GM12878 (cell line): ENCODE data around the gene TMEM38A. TPM values are rescaled to one million over a fixed set of nuclear protein-coding genes. Genes with fewer than 3 reads are reported as not detected.

Source experiments
- ATAC-seq: fragments of 200-7000 bp; cut with Tn5 transposase; 3 replicates; pipeline ENCODE4 v1.9.1; 2020; ENCODE audit warnings: mild to moderate bottlenecking, moderate library complexity
- BruUV-seq: library from RNA; stranded (reverse); fragments of 400-500 nt; replicated peaks from 2 replicates; lab custom pipeline; 2021; lab: Mats Ljungman, UMichigan
- CTCF ChIA-PET: fragments of 300-600 bp; sonication (Branson Sonifier 250); formaldehyde crosslinking; extraction: SDS; loops from one replicate; lab custom pipeline; 2021; ENCODE audit warnings: inconsistent platforms; lab: Yijun Ruan, JAX
- POLR2A ChIA-PET: fragments of 350-600 bp; formaldehyde crosslinking; extraction: SDS; loops from one replicate; lab custom pipeline; 2021; ENCODE audit warnings: inconsistent platforms; lab: Charles Lee
- RAD21 ChIA-PET: fragments of 300-600 bp; sonication (Branson Sonifier 250); formaldehyde crosslinking; loops from one replicate; lab custom pipeline; 2023; ENCODE audit warnings: antibody characterized with exemption; ENCODE audit not compliant: unreplicated experiment; lab: Charles Lee
- SMC1A ChIA-PET: fragments of 300-600 bp; sonication (Branson Sonifier 250); formaldehyde crosslinking; loops from one replicate; lab custom pipeline; 2023; ENCODE audit not compliant: unreplicated experiment, uncharacterized antibody; lab: Charles Lee
- DNase-seq: peaks from one replicate; pipeline ENCODE4 v3.0.0-alpha.2; 2011; ENCODE audit warnings: low read depth, low spot score
- FAIRE-seq: peaks from 3 replicates; lab custom pipeline; 2011; peaks lifted over from hg19 to GRCh38; lab: Jason Lieb, UNC
- H2AFZ ChIP-seq: 2 replicates; pipeline ENCODE4 v1.6.0; 2011; ENCODE audit warnings: low read depth, low read length, control low read depth; ENCODE audit not compliant: control insufficient read depth
- H3K27ac ChIP-seq: 2 replicates; pipeline ENCODE4 v1.5.1; 2011; ENCODE audit warnings: control low read depth; ENCODE audit not compliant: control insufficient read depth, insufficient read depth
- H3K27me3 ChIP-seq, 2 experiments: replicated peaks in 1 of 2; 2 replicates each; pipeline versions ENCODE4 v1.6.0 to v1.6.1; 2011; ENCODE audit warnings: low read length in 1 of 2; ENCODE audit not compliant: control insufficient read depth in 2 of 2, insufficient read depth in 2 of 2
- H3K36me3 ChIP-seq, 2 experiments: 2 replicates each; pipeline ENCODE4 v1.5.1; 2011; ENCODE audit warnings: low read length in 1 of 2; ENCODE audit not compliant: control insufficient read depth in 2 of 2, insufficient read depth in 2 of 2
- H3K4me1 ChIP-seq: 2 replicates; pipeline ENCODE4 v1.6.1; 2011; ENCODE audit warnings: mild to moderate bottlenecking, low read length, moderate library complexity, mixed read lengths; ENCODE audit not compliant: control insufficient read depth, insufficient read depth
- H3K4me2 ChIP-seq: 2 replicates; pipeline ENCODE4 v1.6.0; 2011; ENCODE audit warnings: control low read depth; ENCODE audit not compliant: control insufficient read depth, insufficient read depth
- H3K4me3 ChIP-seq: fragments of 200-600 bp; sonication (generic); 2 replicates; pipeline ENCODE4 v1.5.1; 2016
- H3K79me2 ChIP-seq: 2 replicates; pipeline ENCODE4 v1.6.0; 2011; ENCODE audit warnings: low read length; ENCODE audit not compliant: control insufficient read depth, insufficient read depth
- H3K9ac ChIP-seq: 2 replicates; pipeline ENCODE4 v1.8.0; 2011; ENCODE audit warnings: low read length, control low read depth, mixed read lengths; ENCODE audit not compliant: control insufficient read depth, insufficient read depth
- H3K9me3 ChIP-seq: replicated peaks from 3 replicates; pipeline ENCODE4 v1.5.1; 2011; ENCODE audit warnings: mild to moderate bottlenecking, low read length; ENCODE audit not compliant: control insufficient read depth, insufficient read depth
- H4K20me1 ChIP-seq: 2 replicates; pipeline ENCODE4 v1.6.0; 2011; ENCODE audit not compliant: control insufficient read depth, insufficient read depth
- CBX3 ChIP-seq: fragments of 200-600 bp; sonication (generic); IDR thresholded peaks from 2 replicates; pipeline ENCODE4 v1.6.1; 2016; ENCODE audit warnings: low read depth, borderline replicate concordance
- EP300 ChIP-seq, 2 experiments: fragments of 150-350 bp in 1 of 2; IDR thresholded peaks; 2 replicates each; pipeline ENCODE4 v1.6.1; 2011 to 2012; ENCODE audit warnings: low read depth in 2 of 2, low read length in 2 of 2, borderline replicate concordance in 1 of 2, improper control_type of control experiment in 1 of 2, inconsistent platforms in 1 of 2; ENCODE audit not compliant: control insufficient read depth in 1 of 2
- NFXL1 ChIP-seq: fragments of 450-650 bp; IDR thresholded peaks from 2 replicates; pipeline ENCODE4 v1.6.1; 2017; ENCODE audit warnings: antibody characterized with exemption, mild to moderate bottlenecking, borderline replicate concordance
- SMARCA5 ChIP-seq: fragments of 450-650 bp; IDR thresholded peaks from 2 replicates; pipeline ENCODE4 v1.6.1; 2017; ENCODE audit warnings: mild to moderate bottlenecking
- SUPT20H ChIP-seq: IDR thresholded peaks from 2 replicates; pipeline ENCODE4 v1.6.1; 2011; ENCODE audit warnings: low read depth, mild to moderate bottlenecking, low read length, moderate library complexity, borderline replicate concordance; ENCODE audit not compliant: control insufficient read depth
- TAF1 ChIP-seq: IDR thresholded peaks from 2 replicates; pipeline ENCODE4 v1.6.1; 2011; ENCODE audit warnings: mild to moderate bottlenecking, low read depth, low read length, borderline replicate concordance
- TARDBP ChIP-seq: IDR thresholded peaks from 2 replicates; pipeline ENCODE4 v1.6.1; 2016; ENCODE audit warnings: borderline replicate concordance
- ZNF384 ChIP-seq: IDR thresholded peaks from 2 replicates; pipeline ENCODE4 v1.6.1; 2012; ENCODE audit warnings: low read depth, mild to moderate bottlenecking, low read length, improper control_type of control experiment, borderline replicate concordance
- WGBS: methylation state at CpG from one replicate; pipeline ENCODE4 v1.1.6; 2016; ENCODE audit warnings: low lambda C conversion rate; ENCODE audit not compliant: insufficient replicate concordance, insufficient coverage; ENCODE audit errors: missing lambda C conversion rate; 5-methylcytosine and 5-hydroxymethylcytosine counted together
- in situ Hi-C: fragments of 300-500 bp; cut with MboI; formaldehyde crosslinking; loops from 9 replicates; pipeline ENCODE4 v1.14.3; 2018; ENCODE audit warnings: mixed read lengths
- intact Hi-C: fragments of 100-400 bp; cut with micrococcal nuclease; formaldehyde crosslinking; loops from one replicate; pipeline ENCODE4 v1.14.2; 2022; ENCODE audit not compliant: unreplicated experiment
- polyA plus RNA-seq, 11 experiments: library from polyadenylated mRNA; depleted of rRNA in 4 of 11; unstranded in 6 of 11; stranded (reverse) in 5 of 11; fragments of >200 nt; fragmentation: Nextera tagmentation in 4 of 11; fragmentation: Illumina TruSeq in 1 of 11; extraction: Ambion mirVana in 4 of 11; extraction: Trizol in 1 of 11; gene quantifications; 1 replicate in 1 of 11; 2 replicates in 10 of 11; pipeline versions ENCODE4 v1.2.1 to v1.2.3, GENCODE V29; 2011 to 2016; ENCODE audit warnings: inconsistent platforms in 2 of 11, missing spikeins in 2 of 11, low read depth in 1 of 11
- total RNA-seq, 4 experiments: library from RNA; depleted of rRNA in 3 of 4; stranded (reverse); fragments of >200 nt in 3 of 4; fragmentation: Illumina TruSeq in 1 of 4; extraction: Trizol in 1 of 4; gene quantifications; 2 replicates each; pipeline versions ENCODE4 v1.2.1 to v1.2.3, GENCODE V29; 2013 to 2021
- TF ChIP-seq, protein P1 (sequence below): fragments of 450-650 bp; IDR thresholded peaks from 2 replicates; pipeline ENCODE4 v1.6.1; 2014; ENCODE audit warnings: mild to moderate bottlenecking
- TF ChIP-seq, protein P2 (sequence below): IDR thresholded peaks from 2 replicates; pipeline ENCODE4 v1.6.1; 2011; ENCODE audit warnings: borderline replicate concordance, low read depth, mild to moderate bottlenecking, moderate library complexity, mixed read lengths, low read length; ENCODE audit not compliant: insufficient read depth; ENCODE audit errors: extremely low read length

The TMEM38A gene
- total and polyA plus RNA-seq, 10 of the 15 experiments (the other 5 are each of a cell fraction or from before 2014, with no cell fraction given), result 4.5 to 22.2 (median 15.0) TPM

DNA sequence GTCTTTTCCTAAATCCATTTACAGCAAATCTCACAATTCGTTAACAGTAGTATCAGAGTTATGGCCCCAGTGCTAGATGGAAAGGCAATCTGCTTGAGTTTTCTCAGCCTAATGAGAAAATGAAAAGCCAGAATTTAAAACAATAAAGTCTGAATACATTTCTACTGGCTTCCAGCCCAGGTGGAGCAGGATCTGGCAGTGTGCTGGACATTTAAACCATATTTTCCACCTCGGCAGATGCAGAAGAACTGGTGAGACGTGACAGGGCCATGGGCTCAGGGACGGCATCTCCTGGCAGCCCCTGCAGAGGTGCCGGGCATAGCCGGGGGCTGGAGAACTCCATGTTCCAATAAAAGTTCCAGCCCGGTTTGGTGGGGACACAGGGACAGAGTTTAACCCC, 8.1 kb upstream of the TMEM38A start:
- ATAC-seq (no peak), DNase-seq (no peak), FAIRE-seq (no peak)
- in situ Hi-C loops (no loop called here), intact Hi-C loops (no loop called here)
- TF ChIP-seq TARDBP, result no peak
- no peak for TF ChIP-seq CBX3
- no peak for TF ChIP-seq EP300 (IDR thresholded peaks at IDR 0.05; ENCODE audit: borderline replicate concordance in 1 of 2, control insufficient read depth in 1 of 2, low read depth in 2 of 2, low read length in 2 of 2)
- TF ChIP-seq, protein P1, sequence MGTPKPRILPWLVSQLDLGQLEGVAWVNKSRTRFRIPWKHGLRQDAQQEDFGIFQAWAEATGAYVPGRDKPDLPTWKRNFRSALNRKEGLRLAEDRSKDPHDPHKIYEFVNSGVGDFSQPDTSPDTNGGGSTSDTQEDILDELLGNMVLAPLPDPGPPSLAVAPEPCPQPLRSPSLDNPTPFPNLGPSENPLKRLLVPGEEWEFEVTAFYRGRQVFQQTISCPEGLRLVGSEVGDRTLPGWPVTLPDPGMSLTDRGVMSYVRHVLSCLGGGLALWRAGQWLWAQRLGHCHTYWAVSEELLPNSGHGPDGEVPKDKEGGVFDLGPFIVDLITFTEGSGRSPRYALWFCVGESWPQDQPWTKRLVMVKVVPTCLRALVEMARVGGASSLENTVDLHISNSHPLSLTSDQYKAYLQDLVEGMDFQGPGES, result no peak
- no peak for TF ChIP-seq NFXL1
- TF ChIP-seq TAF1, result no peak
- no peak for TF ChIP-seq SMARCA5
- no peak for TF ChIP-seq ZNF384
- TF ChIP-seq, protein P2, sequence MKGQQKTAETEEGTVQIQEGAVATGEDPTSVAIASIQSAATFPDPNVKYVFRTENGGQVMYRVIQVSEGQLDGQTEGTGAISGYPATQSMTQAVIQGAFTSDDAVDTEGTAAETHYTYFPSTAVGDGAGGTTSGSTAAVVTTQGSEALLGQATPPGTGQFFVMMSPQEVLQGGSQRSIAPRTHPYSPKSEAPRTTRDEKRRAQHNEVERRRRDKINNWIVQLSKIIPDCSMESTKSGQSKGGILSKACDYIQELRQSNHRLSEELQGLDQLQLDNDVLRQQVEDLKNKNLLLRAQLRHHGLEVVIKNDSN, result no peak
- TF ChIP-seq SUPT20H, result no peak
- H3K27me3 ChIP-seq, result no peaks in the 10 kb centered on the region
- H3K27ac ChIP-seq, result no peak overlapping the region
- H2AFZ ChIP-seq, result no peak overlapping the region
- ChIA-PET RAD21 (no interaction called here), POLR2A (no interaction called here), SMC1A (no interaction called here), CTCF (no interaction called here)
- 97% methylated on average over 7 of the region's 7 CpGs for WGBS
- H3K79me2 ChIP-seq, result peaks cover 18% of the 10 kb centered on the region
- H3K9ac ChIP-seq, result no peak overlapping the region
- H4K20me1 ChIP-seq, result 0 out of 2 replicates have a peak, but pooled peaks cover 6% of the 10 kb centered on the region
- H3K4me3 ChIP-seq, result no peak overlapping the region
- peaks cover 17 to 39% of the 10 kb centered on the region in 2 experiments for H3K36me3 ChIP-seq
- H3K9me3 ChIP-seq, result no peaks in the 10 kb centered on the region
- BruUV-seq, result no TSS peak
- H3K4me2 ChIP-seq, result no peak overlapping the region
- H3K4me1 ChIP-seq, result peaks cover 5% of the 10 kb centered on the region; the same call in 1 of the 2 replicates
